ENCODE results near the gene TTC28.

- no peak for TF ChIP-seq CTCF (IDR thresholded peaks at IDR 0.05)
- no peak for TF ChIP-seq EZH2 (IDR thresholded peaks at IDR 0.05)
These were observed 434.9 kb downstream of the TTC28 start for GRCh38 chr22:28244757-28245156.
